ENCODE data around the gene PLXNA1.

PLXNA1 gene

DNA sequence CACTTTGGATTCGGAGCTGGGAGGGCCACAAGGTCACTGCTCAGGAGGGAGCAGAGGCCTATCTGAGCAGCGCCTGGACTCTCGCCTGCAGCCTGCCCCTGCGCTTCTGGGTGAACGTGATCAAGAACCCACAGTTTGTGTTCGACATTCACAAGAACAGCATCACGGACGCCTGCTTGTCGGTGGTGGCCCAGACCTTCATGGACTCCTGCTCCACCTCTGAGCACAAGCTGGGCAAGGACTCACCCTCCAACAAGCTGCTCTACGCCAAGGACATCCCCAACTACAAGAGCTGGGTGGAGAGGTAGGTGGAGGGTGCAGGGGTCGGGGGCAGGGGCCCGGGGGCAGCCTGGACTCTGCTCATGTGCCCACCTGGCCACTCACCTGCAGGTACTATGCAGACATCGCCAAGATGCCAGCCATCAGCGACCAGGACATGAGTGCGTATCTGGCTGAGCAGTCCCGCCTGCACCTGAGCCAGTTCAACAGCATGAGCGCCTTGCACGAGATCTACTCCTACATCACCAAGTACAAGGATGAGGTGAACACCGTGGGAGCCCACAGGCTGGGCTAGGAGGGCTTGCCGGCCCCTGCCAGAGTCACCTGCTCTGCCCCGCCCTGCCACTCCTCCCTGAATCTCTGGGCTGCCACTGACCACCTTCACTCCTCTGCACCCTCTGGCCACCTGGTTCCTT is 49.5 kb downstream of the PLXNA1 start:
- DNase-seq (ENCODE audit: extremely low read depth in 1 of 2, low read depth in 1 of 2), result no peak
